ENCODE results near the gene PDIA5. TPM values are rescaled to one million over a fixed set of nuclear protein-coding genes. Genes with fewer than 3 reads are reported as not detected.
"Not testable (repeated sequence)": the region's sequence is repeated elsewhere in the genome, so short reads cannot be mapped to it uniquely, and the experiment has no call there.

PDIA5 gene
- total RNA-seq, 2 donors from 2014 or later: 9.6 to 16.2 TPM

DNA sequence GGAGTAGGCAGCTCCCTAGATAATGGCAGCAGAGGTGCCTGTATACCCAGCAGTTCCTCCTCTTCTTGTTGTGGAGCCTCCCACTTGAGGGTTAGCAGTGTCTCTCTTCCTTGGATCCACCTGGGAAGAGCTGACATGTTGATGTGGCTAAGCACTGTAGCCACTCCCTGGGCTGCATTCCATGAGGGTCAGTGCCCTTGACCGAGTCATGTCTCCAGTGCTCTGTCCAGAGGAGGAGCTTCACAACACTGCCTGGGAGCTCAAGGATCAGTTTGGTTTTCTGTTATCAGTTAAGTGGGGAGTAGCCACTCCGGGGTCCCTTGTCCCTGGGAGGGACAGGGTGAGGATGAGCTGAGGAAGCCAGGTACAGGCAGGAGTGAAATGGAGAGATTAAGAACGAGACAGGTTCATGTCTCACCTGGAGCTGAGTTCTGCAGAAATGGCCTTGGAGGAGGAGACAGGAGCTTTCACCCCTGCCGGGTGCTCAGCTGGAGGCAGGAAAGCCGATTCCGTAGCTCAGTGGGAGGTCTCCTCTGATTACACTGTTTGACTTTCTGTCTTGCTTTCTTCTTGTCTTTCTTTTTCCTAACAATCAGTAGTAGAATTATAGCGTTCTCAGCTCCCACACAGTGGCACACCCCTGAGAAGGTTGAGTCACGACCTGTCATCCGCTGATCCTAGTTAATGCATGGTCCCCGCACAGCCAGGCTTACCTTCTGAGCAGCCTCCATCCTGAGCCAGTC lies 77.0 kb downstream of the PDIA5 start:
- H3K36me3 Mint-ChIP-seq (ENCODE audit: insufficient read depth in 2 of 2): peaks cover 0 to 5% of the 10 kb centered on the region in 2 donors
- H3K27ac Mint-ChIP-seq: no peak overlapping the region
- DNase-seq: no peak
- peaks cover under 1% of the 10 kb centered on the region for H3K4me1 Mint-ChIP-seq (ENCODE audit: low read depth)
- no peaks in the 10 kb centered on the region for H3K9me3 Mint-ChIP-seq
- no peak for ATAC-seq (replicated peaks in 1 of 2)
- H3K27me3 Mint-ChIP-seq (ENCODE audit: low read depth): no peaks in the 10 kb centered on the region
- H3K4me3 Mint-ChIP-seq: no peak overlapping the region

DNA sequence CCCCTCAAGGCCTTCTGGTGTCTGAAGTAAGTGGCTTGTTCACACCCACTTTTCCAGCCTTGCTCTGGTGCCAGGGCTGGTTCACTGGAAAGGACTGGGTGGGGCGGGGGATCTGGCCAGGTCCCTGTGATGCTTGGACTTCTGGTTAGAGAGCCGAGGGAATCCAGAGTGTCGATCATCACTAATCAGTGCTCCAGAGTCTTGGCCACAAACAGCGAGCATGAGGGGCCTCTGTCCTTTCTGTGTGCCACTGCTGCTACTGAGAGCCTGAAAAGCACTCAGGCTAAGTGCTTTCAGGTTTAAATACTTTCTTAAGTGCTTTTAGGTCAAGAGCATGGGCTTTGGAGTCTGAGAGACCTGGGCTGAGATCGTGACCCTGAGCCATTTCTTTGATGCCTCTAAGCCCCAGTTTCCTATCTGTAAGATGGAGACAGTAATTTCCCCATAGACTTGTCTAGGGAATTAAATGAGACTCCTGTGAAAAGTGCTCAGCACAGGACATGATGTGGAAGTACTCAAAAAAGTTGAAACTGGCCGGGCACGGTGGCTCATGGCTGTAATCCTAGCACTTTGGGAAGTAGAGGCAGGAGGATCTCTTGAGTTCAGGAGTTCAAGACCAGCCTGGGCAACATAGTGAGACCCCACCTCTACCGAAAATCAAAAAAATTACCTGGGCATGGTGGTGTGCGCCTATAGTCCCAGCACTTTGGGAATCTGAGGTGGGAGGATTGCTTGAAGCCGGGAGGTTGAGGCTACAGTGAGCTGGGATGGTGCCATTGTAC lies 81.1 kb downstream of the PDIA5 start:
- H3K9me3 Mint-ChIP-seq: peaks cover 0 to 1% of the 10 kb centered on the region in 2 donors
- H3K4me3 Mint-ChIP-seq: no peak overlapping the region
- DNase-seq (no peak), ATAC-seq (replicated peaks in 1 of 2) (no peak)
- H3K27ac Mint-ChIP-seq: no peak overlapping the region
- H3K36me3 Mint-ChIP-seq (ENCODE audit: insufficient read depth in 2 of 2): peaks cover 7 to 25% of the 10 kb centered on the region in 2 donors
- H3K4me1 Mint-ChIP-seq (ENCODE audit: low read depth): peaks cover 4% of the 10 kb centered on the region
- H3K27me3 Mint-ChIP-seq (ENCODE audit: low read depth): no peaks in the 10 kb centered on the region

DNA sequence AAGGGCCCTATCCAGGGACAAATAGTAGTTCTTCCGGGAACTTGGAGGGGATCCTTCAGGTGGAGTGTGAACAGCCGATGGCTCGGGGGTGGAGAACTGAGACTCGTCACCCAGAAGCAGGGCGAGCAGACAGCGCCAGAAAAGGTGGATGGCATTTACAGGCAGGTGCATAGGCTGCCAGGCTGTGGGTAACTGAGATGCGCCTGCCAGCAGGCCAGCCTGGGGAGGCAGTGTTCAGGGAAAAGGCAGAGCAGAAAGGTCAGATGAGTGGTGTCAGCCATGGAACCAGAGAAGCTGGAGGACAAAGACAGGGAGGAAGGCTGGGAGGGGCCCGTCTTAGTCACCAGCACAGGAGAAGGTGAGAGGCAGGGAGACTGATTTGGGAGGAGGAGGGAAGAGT lies 81.9 kb downstream of the PDIA5 start:
- ATAC-seq (replicated peaks in 1 of 2): no peak

DNA sequence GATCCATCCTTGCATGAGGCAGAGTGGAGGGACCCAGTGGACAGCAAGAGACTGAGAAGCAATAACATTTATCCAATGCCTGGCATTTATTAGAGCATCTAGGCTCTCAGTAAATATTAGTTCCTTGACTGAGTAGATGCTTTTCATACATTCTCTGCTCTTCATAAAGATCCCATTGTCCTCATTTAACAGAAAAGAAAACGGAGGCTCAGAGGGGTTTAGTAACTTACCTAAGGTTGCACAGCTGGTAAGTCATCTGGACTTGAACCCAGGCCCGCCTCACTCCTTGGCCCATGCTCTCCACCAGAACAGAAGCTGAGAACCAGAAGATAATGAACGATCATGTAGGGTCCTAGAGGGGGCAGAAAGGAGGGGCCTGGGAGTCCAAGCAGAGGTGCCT lies 82.7 kb downstream of the PDIA5 start:
- no peak for ATAC-seq (replicated peaks in 1 of 2)
- Mint-ChIP-seq H3K4me1 (ENCODE audit: low read depth) (peaks cover 4% of the 10 kb centered on the region), H3K36me3 (ENCODE audit: insufficient read depth in 2 of 2) (peaks cover 7 to 25% of the 10 kb centered on the region in 2 donors), H3K9me3 (peaks cover 0 to 1% of the 10 kb centered on the region in 2 donors), H3K27ac (no peak overlapping the region), H3K4me3 (no peak overlapping the region), H3K27me3 (ENCODE audit: low read depth) (no peaks in the 10 kb centered on the region)
- DNase-seq: no peak

More for the DNA sequence above, 81.9 kb downstream of the PDIA5 start:
- H3K27ac Mint-ChIP-seq: no peak overlapping the region
- no peaks in the 10 kb centered on the region for H3K27me3 Mint-ChIP-seq (ENCODE audit: low read depth)
- peaks cover 4% of the 10 kb centered on the region for H3K4me1 Mint-ChIP-seq (ENCODE audit: low read depth)
- peaks cover 0 to 1% of the 10 kb centered on the region in 2 donors for H3K9me3 Mint-ChIP-seq
- H3K4me3 Mint-ChIP-seq: no peak overlapping the region
- H3K36me3 Mint-ChIP-seq (ENCODE audit: insufficient read depth in 2 of 2): peaks cover 7 to 25% of the 10 kb centered on the region in 2 donors
- DNase-seq: no peak

DNA sequence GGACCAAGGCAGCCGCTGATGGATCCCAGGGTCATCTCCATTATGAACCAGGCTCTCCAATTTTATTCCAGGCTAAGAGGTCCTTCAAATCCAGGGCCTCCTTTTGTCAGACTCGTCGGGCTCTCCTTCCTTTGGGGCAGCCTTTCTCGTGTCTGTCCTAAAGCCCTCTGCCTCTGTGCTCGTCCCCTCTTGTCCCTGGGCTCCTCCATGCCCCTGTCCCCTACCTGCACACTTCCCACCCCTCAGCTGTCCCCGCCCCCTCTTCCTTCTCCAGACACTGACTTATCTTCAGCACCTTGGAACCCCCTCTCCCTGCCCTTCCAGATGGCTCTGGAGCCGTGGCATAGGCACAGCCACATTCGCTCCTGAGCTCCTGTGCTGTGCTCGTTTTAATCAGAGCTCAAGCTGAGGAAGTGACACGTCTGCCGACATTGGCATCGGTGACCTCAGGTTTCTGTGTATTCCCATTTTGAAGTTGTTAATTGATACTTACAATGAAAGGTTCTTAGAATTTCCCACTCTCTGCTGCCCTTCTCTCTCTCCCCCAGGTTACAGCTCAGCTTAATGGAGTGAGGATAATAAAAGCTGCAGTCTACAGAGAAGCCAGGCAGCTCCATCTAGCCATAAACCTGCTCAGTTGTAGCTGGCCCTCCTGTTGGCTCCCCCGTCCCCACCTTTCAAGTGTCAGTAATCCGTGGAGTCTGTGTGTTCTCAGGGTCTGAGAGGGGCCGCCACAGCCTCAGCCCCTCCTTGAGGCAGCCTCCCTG lies 83.8 kb downstream of the PDIA5 start:
- Mint-ChIP-seq H3K36me3 (ENCODE audit: insufficient read depth in 2 of 2) (peaks cover 7 to 27% of the 10 kb centered on the region in 2 donors), H3K9me3 (peaks cover 0 to 1% of the 10 kb centered on the region in 2 donors), H3K27ac (peak overlapping the region; percentile 30)

DNA sequence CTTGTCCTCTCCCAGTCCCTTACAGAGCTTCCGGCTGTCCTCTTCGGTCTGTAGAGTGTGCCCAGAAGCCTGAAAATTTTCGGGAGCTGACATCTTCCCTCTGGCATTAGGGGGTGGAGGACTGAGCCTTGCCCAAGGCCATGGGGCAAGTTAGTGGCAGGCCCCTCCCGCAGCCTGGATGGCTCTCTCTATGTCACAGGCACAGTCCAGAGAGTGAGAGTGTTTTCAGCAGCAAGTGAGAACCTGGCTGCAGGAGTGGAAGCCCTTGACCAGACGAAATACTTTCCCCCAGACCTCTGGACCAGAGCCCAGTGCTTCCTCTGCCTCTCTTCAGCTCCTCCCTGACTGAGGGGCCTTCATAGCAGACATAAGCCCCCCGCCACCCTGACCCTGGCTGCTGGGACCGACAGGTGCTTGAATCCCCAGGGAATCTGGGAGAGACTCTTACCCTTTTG lies 84.5 kb downstream of the PDIA5 start:
- H3K36me3 Mint-ChIP-seq (ENCODE audit: insufficient read depth in 2 of 2): peaks cover 7 to 27% of the 10 kb centered on the region in 2 donors
- no peak for DNase-seq
- H3K4me3 Mint-ChIP-seq: no peak overlapping the region
- no peak overlapping the region for H3K27ac Mint-ChIP-seq
- no peaks in the 10 kb centered on the region for H3K27me3 Mint-ChIP-seq (ENCODE audit: low read depth)
- peaks cover 0 to 1% of the 10 kb centered on the region in 2 donors for H3K9me3 Mint-ChIP-seq
- H3K4me1 Mint-ChIP-seq (ENCODE audit: low read depth): peaks cover 4% of the 10 kb centered on the region
- no peak for ATAC-seq (replicated peaks in 1 of 2)

More for the DNA sequence above, 83.8 kb downstream of the PDIA5 start:
- ATAC-seq (replicated peaks in 1 of 2) (no peak), DNase-seq (no peak)
- Mint-ChIP-seq H3K4me1 (ENCODE audit: low read depth) (peaks cover 4% of the 10 kb centered on the region), H3K27me3 (ENCODE audit: low read depth) (no peaks in the 10 kb centered on the region), H3K4me3 (no peak overlapping the region)

DNA sequence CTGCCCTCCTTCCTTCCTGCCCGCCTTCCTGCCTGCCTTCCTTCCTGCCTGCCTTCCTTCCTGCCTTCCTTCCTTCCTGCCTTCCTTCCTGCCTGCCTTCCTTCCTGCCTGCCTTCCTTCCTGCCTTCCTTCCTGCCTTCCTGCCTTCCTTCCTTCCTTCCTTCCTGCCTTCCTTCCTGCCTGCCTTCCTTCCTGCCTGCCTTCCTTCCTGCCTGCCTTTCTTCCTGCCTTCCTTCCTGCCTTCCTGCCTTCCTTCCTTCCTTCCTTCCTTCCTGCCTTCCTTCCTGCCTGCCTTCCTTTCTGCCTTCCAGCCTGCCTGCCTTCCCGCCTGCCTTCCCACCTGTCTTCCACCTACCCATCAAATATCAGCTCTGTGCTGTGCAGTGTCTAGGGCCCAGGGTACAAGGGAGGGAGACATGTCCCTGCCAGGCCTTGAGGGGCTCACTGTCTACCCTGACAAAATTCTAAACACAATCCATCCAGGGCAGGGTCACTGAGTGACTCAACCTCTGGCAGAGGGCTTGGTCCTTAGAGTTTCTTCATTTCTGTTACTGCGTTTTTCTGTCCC lies 85.1 kb downstream of the PDIA5 start:
- DNase-seq; ATAC-seq (replicated peaks in 1 of 2); H3K9me3 Mint-ChIP-seq; H3K27me3 Mint-ChIP-seq (ENCODE audit: low read depth); H3K4me3 Mint-ChIP-seq; H3K27ac Mint-ChIP-seq; H3K4me1 Mint-ChIP-seq (ENCODE audit: low read depth): not testable (repeated sequence)
- peaks cover 7 to 27% of the 10 kb centered on the region in 2 donors for H3K36me3 Mint-ChIP-seq (ENCODE audit: insufficient read depth in 2 of 2)

DNA sequence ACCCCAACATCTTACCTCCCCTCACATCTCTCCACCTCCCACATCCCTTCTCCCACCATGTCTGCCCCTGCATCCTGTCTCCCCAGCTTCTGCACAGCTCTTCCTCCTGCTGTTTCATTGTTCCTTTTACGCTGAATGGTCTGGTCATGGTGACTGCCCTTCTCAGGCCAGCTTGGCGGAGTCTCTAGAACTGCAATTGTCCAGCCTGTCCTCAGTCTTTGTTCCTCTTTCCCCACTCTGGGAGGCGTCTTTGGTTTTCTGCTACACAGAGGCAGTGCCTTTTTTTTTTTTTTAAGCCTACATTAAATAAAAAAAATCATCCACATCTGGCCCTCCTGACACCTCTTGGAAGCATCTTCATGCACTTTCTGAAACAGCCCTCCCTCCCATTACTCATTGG lies 85.9 kb downstream of the PDIA5 start:
- H3K36me3 Mint-ChIP-seq (ENCODE audit: insufficient read depth in 2 of 2): peaks cover 7 to 25% of the 10 kb centered on the region in 2 donors
- no peak overlapping the region for H3K27ac Mint-ChIP-seq
- peaks cover 0 to 1% of the 10 kb centered on the region in 2 donors for H3K9me3 Mint-ChIP-seq
- H3K4me3 Mint-ChIP-seq: no peak overlapping the region
- H3K27me3 Mint-ChIP-seq (ENCODE audit: low read depth): no peaks in the 10 kb centered on the region
- no peak for DNase-seq
- ATAC-seq (replicated peaks in 1 of 2): no peak
- peaks cover 4% of the 10 kb centered on the region for H3K4me1 Mint-ChIP-seq (ENCODE audit: low read depth)

DNA sequence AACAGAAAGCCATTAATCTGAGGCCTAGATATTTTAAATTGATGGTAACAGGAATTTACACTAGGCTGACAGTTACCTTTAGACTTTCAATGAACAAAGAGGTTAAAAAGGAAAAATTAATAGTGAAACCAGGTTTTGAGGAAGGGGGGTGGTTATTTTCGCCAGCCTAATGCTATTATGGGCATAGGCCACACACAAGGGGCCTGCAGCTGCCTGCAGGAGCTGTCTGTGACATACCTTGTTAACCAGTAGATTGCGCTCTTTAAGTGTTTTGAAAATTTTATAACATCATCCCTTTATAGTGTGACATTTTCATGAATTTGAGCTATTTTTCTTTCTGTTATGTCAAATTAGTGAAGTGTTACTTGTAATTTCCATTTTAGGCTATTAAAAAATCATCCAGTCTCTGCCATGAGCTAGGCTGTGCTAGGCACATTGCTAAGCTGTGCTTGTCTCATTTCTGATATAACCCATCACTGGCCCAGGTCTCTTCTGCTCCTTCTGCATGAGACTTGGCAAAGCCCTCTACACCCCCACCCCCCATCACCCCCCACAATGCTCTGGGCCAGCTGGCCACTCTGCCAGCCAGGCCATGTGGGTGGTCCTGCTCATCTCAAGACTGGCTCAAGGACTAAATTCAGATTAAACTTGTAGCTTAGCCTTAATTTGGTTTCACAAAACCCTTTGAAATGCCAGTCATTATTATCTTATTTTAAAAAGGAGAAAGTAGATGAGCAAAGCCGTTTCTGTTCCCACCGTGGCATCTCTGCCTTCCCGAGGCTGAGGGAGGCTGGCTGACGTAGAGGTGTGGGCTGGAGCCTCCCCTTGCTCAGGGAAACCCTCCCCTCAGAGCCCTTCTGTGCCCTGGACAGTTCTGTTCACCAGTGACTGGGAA lies 86.5 kb downstream of the PDIA5 start:
- Mint-ChIP-seq H3K36me3 (ENCODE audit: insufficient read depth in 2 of 2) (peaks cover 7 to 25% of the 10 kb centered on the region in 2 donors), H3K27me3 (ENCODE audit: low read depth) (no peaks in the 10 kb centered on the region), H3K4me1 (ENCODE audit: low read depth) (peaks cover 4% of the 10 kb centered on the region), H3K27ac (no peak overlapping the region), H3K4me3 (no peak overlapping the region), H3K9me3 (peaks cover 0 to 1% of the 10 kb centered on the region in 2 donors)
- DNase-seq (no peak), ATAC-seq (replicated peaks in 1 of 2) (no peak)

DNA sequence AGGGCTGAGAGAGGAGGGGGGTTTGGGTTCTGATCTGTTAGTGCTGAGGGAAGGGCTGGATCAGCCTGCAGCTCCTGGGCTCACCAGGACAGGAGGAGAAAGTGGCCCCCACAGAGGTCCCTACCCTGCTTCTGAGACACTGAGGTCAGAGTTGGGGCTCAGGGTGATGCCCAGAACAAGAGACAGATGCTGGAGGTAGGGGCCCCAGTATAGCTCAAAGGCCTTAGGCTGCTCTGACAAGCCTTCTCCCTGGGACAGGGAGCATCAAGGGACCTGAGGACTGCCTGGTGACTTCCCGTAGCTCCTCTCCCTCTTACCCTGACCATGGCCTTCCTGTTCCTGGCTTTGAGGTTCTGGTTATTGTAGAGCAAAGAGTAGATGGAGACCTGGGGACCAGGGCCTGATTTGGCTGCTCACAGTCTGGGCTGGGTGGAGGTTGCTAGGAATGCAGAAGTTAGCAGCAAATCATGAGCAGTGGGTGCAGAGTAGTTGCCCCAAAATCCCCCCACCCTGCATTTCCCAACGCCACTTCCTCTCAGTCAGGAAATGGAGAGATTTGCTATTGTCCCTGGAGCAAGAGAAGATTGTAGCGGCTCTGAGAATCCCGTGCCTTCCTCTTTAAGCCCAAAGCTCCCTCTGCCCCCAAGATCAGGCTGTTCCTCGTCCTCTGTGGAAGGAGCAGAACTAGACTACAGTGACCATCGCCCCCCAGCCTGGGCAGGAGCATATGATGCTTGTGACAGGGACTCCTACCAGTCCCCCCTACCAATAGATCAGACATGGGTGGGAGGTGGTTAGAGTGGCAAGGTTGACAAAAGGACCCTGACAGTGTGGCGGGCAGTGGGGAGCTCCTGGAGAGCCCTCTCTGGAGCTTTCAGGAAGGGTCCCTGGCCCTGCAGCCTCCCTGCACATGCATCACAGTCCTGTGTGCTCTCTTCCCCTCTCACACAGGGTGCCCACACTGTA lies 87.5 kb downstream of the PDIA5 start:
- Mint-ChIP-seq H3K4me3 (no peak overlapping the region), H3K4me1 (ENCODE audit: low read depth) (no peaks in the 10 kb centered on the region), H3K27ac (no peak overlapping the region), H3K36me3 (ENCODE audit: insufficient read depth in 2 of 2) (peaks cover 5 to 17% of the 10 kb centered on the region in 2 donors), H3K9me3 (peaks cover 0 to 1% of the 10 kb centered on the region in 2 donors), H3K27me3 (ENCODE audit: low read depth) (no peaks in the 10 kb centered on the region)
- no peak for DNase-seq
- ATAC-seq (replicated peaks in 1 of 2): no peak

DNA sequence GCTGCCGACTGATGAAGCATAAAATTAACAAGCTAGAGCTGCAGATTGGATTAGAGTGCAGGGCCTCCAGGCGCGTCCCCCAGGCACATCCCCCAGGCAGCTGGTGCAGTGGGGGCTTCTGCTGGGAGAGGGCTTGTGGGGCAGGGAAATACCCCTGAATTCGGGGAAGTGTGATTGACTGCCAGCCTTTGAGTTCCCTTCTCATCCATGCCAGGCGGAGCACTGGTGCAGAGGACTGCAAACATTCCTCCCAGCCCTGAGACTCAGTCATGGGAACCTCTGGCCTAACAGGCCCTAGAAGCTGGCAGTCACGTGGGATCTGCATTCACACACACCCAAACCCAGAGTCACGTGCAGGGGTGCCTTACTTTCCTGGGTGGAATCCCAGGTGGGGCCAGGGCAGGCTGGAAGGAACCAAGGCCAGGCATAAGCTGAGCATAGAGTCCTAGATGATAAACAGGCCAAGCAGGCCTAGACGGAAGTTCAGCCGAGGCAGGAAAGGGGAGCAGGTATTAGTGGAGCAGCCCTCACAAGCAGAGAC lies 88.7 kb downstream of the PDIA5 start:
- H3K9me3 Mint-ChIP-seq: peaks cover 0 to 1% of the 10 kb centered on the region in 2 donors
- ATAC-seq (replicated peaks in 1 of 2) (no peak), DNase-seq (no peak)
- H3K4me3 Mint-ChIP-seq: no peak overlapping the region
- H3K36me3 Mint-ChIP-seq (ENCODE audit: insufficient read depth in 2 of 2): peaks cover 5 to 11% of the 10 kb centered on the region in 2 donors
- H3K27ac Mint-ChIP-seq: no peak overlapping the region
- H3K4me1 Mint-ChIP-seq (ENCODE audit: low read depth): no peaks in the 10 kb centered on the region
- H3K27me3 Mint-ChIP-seq (ENCODE audit: low read depth): no peaks in the 10 kb centered on the region

All from activated T-cell treated with anti-CD3 and anti-CD28 coated beads, Interleukin-2, amount 50 U/mL, for 72 hours (primary cell).